Naive thymus-derived CD4-positive, alpha-beta T cell (primary cell): ENCODE measurements around the gene MSH3. TPM values are rescaled to one million over a fixed set of nuclear protein-coding genes. Genes with fewer than 3 reads are reported as not detected.

Experiments used
- ATAC-seq: fragments of 150-1000 bp; cut with Tn5 transposase; 2 replicates; pipeline ENCODE4 v1.10.0; 2021; ENCODE audit warnings: mild to moderate bottlenecking, moderate library complexity
- CTCF ChIA-PET: fragments of 350-600 bp; sonication (Branson Sonifier 250); formaldehyde crosslinking; loops from one replicate; lab custom pipeline; 2021; ENCODE audit warnings: antibody characterized with exemption; lab: Charles Lee
- POLR2A ChIA-PET: fragments of 350-600 bp; sonication (Branson Sonifier 250); formaldehyde crosslinking; loops from one replicate; lab custom pipeline; 2021; ENCODE audit warnings: antibody characterized with exemption, inconsistent platforms; lab: Charles Lee
- DNase-seq, 9 donors: peaks; one replicate each; pipeline versions ENCODE4 v3.0.0 to v3.0.0-alpha.2; 2020 to 2022; ENCODE audit warnings: mixed read lengths in 1 of 9
- H3K27ac ChIP-seq: one replicate; pipeline ENCODE4 v1.7.0; 2013; ENCODE audit warnings: mild to moderate bottlenecking, low read depth, low read length, moderate library complexity
- H3K27me3 ChIP-seq, 2 donors: one replicate each; pipeline ENCODE4 v1.7.0; 2013; ENCODE audit warnings: low read length in 2 of 2, mild to moderate bottlenecking in 2 of 2, moderate library complexity in 2 of 2; ENCODE audit not compliant: control insufficient read depth in 2 of 2, insufficient read depth in 2 of 2
- H3K36me3 ChIP-seq, 3 experiments: 1 replicate in 2 of 3; 2 replicates in 1 of 3; pipeline ENCODE4 v1.7.0; 2013; ENCODE audit warnings: low read length in 3 of 3, mild to moderate bottlenecking in 3 of 3, moderate library complexity in 1 of 3; ENCODE audit not compliant: insufficient read depth in 3 of 3, control insufficient read depth in 2 of 3
- H3K4me1 ChIP-seq, 2 donors: one replicate each; pipeline ENCODE4 v1.7.0; 2013; ENCODE audit warnings: low read length in 2 of 2, mild to moderate bottlenecking in 2 of 2, moderate library complexity in 1 of 2; ENCODE audit not compliant: control insufficient read depth in 2 of 2, insufficient read depth in 2 of 2
- H3K4me3 ChIP-seq: 2 replicates; pipeline ENCODE4 v1.7.0; 2013; ENCODE audit warnings: mild to moderate bottlenecking, low read length
- H3K9me3 ChIP-seq, 3 experiments: 1 replicate in 2 of 3; 2 replicates in 1 of 3; pipeline ENCODE4 v1.7.0; 2013; ENCODE audit warnings: low read length in 3 of 3; ENCODE audit not compliant: control insufficient read depth in 2 of 3
- H3K27ac Mint-ChIP-seq, 9 donors: one replicate each; pipeline ENCODE4 v1.8.0; 2020 to 2022; ENCODE audit warnings: mixed read lengths in 9 of 9, mild to moderate bottlenecking in 8 of 9, moderate library complexity in 5 of 9, inconsistent platforms in 2 of 9
- H3K27me3 Mint-ChIP-seq, 5 donors: one replicate each; pipeline ENCODE4 v1.8.0; 2021 to 2022; ENCODE audit warnings: mixed read lengths in 5 of 5, mild to moderate bottlenecking in 1 of 5
- H3K36me3 Mint-ChIP-seq, 5 donors: one replicate each; pipeline ENCODE4 v1.8.0; 2020 to 2022; ENCODE audit warnings: mixed read lengths in 5 of 5, mild to moderate bottlenecking in 3 of 5, inconsistent platforms in 1 of 5
- H3K4me1 Mint-ChIP-seq, 7 donors: one replicate each; pipeline ENCODE4 v1.8.0; 2020 to 2022; ENCODE audit warnings: mixed read lengths in 7 of 7, mild to moderate bottlenecking in 3 of 7, inconsistent platforms in 1 of 7
- H3K4me3 Mint-ChIP-seq, 10 donors: one replicate each; pipeline ENCODE4 v1.8.0; 2020 to 2022; ENCODE audit warnings: mild to moderate bottlenecking in 10 of 10, mixed read lengths in 10 of 10, moderate library complexity in 6 of 10, inconsistent platforms in 2 of 10
- H3K9me3 Mint-ChIP-seq, 11 donors: one replicate each; pipeline ENCODE4 v1.8.0; 2020 to 2022; ENCODE audit warnings: mixed read lengths in 11 of 11, mild to moderate bottlenecking in 4 of 11, inconsistent platforms in 1 of 11, moderate library complexity in 1 of 11
- intact Hi-C, 2 donors: fragments of 100-400 bp; cut with micrococcal nuclease; formaldehyde crosslinking; loops; one replicate each; pipeline ENCODE4 v1.15.1; 2023
- polyA plus RNA-seq, 2 donors: library from polyadenylated mRNA; unstranded; fragments of 300-500 nt; fragmentation: Illumina TruSeq; gene quantifications; one replicate each; pipeline ENCODE4 v1.2.3, GENCODE V29; 2021
- total RNA-seq, 6 experiments: library from RNA in 5 of 6; stranded (reverse) in 5 of 6; gene quantifications; 1 replicate in 5 of 6; 2 replicates in 1 of 6; pipeline ENCODE4 v1.2.3 and lab custom pipeline; 2021 to 2026

The MSH3 gene
- total and polyA plus RNA-seq, 7 experiments from 2014 or later = 10.5 to 20.9 (median 13.0) TPM

DNA sequence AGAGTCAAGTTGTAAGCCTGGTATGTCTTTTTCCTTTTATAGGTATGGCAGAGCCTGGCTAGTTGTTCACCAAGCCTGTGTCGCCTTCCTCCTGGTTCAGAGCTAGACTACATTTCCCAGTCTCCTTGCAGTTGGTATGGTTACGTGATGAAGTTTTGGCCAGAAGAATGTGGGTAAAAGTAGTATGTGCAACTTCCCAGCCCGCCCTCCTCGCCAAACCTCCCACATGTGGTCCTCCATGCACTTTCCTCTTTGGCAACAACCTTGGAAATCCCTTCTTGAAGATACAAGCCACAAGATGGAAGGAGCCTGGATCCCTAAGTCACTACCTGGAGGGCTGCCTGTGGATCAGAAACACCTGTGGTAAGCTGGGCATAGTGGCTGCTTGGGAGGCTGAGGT, 36.0 kb upstream of the MSH3 start:
- ATAC-seq = no peak
- CTCF ChIA-PET = no interaction called here
- H3K4me1 Mint-ChIP-seq = peaks cover 0 to 4% (median 0%) of the 10 kb centered on the region in 7 donors
- POLR2A ChIA-PET = no interaction called here
- peaks cover 0 to 2% (median 0%) of the 10 kb centered on the region in 11 donors for H3K9me3 Mint-ChIP-seq
- no peak overlapping the region for H3K27ac Mint-ChIP-seq
- no peaks in the 10 kb centered on the region for H3K4me1 ChIP-seq
- H3K4me3 ChIP-seq = no peak overlapping the region
- H3K27ac ChIP-seq = no peak overlapping the region
- peaks cover 0 to 43% (median 22%) of the 10 kb centered on the region in 5 donors for H3K36me3 Mint-ChIP-seq
- intact Hi-C loops = no loop called here
- H3K4me3 Mint-ChIP-seq = no peak overlapping the region
- H3K27me3 Mint-ChIP-seq = no peaks in the 10 kb centered on the region
- H3K27me3 ChIP-seq = no peaks in the 10 kb centered on the region
- no peaks in the 10 kb centered on the region for H3K9me3 ChIP-seq
- no peaks in the 10 kb centered on the region for H3K36me3 ChIP-seq
- DNase-seq = no peak

DNA sequence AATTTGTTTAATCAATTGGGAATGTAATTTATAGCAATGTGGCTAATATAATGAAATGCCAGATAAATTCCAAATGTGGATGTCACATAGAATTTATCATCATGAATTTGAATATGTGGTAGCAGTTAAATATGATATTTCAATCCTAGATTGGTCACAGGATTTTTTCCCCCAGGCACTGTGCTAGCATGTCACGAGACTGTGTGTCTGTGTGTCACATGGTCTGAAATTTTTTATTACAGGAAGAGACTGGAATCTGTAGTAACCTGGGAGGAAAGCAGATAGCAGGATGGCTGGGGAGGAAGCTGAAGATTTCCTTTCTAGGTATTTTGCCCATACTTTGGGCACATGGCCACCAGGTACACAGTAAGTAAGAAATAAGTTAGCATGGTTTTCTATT, 35.4 kb upstream of the MSH3 start:
- ChIA-PET POLR2A (no interaction called here), CTCF (no interaction called here)
- no peaks in the 10 kb centered on the region for H3K9me3 ChIP-seq
- no peak overlapping the region for H3K27ac ChIP-seq
- H3K9me3 Mint-ChIP-seq = peaks cover 0 to 2% (median 0%) of the 10 kb centered on the region in 11 donors
- no peak overlapping the region for H3K4me3 Mint-ChIP-seq
- H3K27me3 Mint-ChIP-seq = no peaks in the 10 kb centered on the region
- no peaks in the 10 kb centered on the region for H3K4me1 ChIP-seq
- peaks cover 0 to 4% (median 0%) of the 10 kb centered on the region in 7 donors for H3K4me1 Mint-ChIP-seq
- intact Hi-C loops = no loop called here
- no peak for DNase-seq
- H3K36me3 ChIP-seq = no peaks in the 10 kb centered on the region
- H3K27ac Mint-ChIP-seq = no peak overlapping the region
- no peaks in the 10 kb centered on the region for H3K27me3 ChIP-seq
- no peak for ATAC-seq
- no peak overlapping the region for H3K4me3 ChIP-seq
- peaks cover 0 to 43% (median 21%) of the 10 kb centered on the region in 5 donors for H3K36me3 Mint-ChIP-seq

DNA sequence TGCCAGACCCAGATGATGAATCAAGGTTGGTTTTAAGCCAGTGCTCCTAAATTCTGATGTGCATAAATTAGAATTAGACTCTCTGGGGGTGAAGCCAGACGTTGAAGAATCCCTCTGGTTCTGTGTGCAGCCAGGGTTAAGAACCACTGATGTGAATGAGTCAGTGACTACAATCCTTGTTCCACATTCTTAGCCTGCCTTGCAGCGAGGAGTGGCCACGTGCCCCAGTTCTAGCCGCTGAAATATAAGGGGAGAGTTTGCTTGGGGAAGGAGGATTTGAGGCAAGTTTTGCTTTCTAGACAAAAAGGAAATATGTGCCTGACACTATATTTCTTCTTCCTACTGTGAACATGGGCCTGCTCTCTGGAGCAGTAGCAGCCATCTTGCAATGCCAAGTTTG, 34.2 kb upstream of the MSH3 start:
- Mint-ChIP-seq H3K4me1 (peaks cover 0 to 4% (median 0%) of the 10 kb centered on the region in 7 donors), H3K36me3 (peaks cover 0 to 43% (median 22%) of the 10 kb centered on the region in 5 donors), H3K4me3 (no peak overlapping the region), H3K27ac (no peak overlapping the region), H3K27me3 (no peaks in the 10 kb centered on the region), H3K9me3 (peaks cover 0 to 2% (median 0%) of the 10 kb centered on the region in 11 donors)
- ATAC-seq (peak; percentile 41), DNase-seq (no peak)
- intact Hi-C loops = no loop called here
- H3K4me1 ChIP-seq = no peaks in the 10 kb centered on the region
- H3K9me3 ChIP-seq = no peaks in the 10 kb centered on the region
- POLR2A ChIA-PET = no interaction called here
- no peak overlapping the region for H3K27ac ChIP-seq
- no peaks in the 10 kb centered on the region for H3K27me3 ChIP-seq
- CTCF ChIA-PET = no interaction called here
- no peaks in the 10 kb centered on the region for H3K36me3 ChIP-seq
- no peak overlapping the region for H3K4me3 ChIP-seq

DNA sequence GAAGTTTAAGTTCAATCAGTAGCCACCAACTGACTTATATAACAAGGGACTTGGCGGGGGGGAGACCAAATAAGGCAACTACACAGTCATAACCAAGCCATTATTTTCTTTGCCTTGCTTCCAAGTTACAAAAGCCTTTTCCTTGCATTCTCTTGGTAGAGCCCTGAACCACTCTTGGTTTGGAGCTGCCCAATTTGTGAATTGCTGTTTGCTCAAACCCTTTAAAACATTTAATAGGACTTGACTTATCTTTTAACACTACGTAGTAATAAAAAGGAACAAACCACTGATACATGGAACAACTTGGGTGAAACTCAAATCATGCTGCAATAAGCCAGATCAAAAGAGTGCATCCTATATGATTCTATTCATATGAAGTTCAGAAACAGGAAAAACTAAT, 31.7 kb upstream of the MSH3 start:
- intact Hi-C loops = no loop called here
- peaks cover 0 to 4% (median 0%) of the 10 kb centered on the region in 7 donors for H3K4me1 Mint-ChIP-seq
- no peak overlapping the region for H3K4me3 ChIP-seq
- H3K4me1 ChIP-seq = no peaks in the 10 kb centered on the region
- no peaks in the 10 kb centered on the region for H3K9me3 ChIP-seq
- no peaks in the 10 kb centered on the region for H3K27me3 Mint-ChIP-seq
- H3K9me3 Mint-ChIP-seq = peaks cover 0 to 2% (median 0%) of the 10 kb centered on the region in 11 donors
- no peak for ATAC-seq
- ChIA-PET CTCF (no interaction called here), POLR2A (no interaction called here)
- H3K36me3 Mint-ChIP-seq = peaks cover 0 to 40% (median 22%) of the 10 kb centered on the region in 5 donors
- no peak overlapping the region for H3K4me3 Mint-ChIP-seq
- no peak overlapping the region for H3K27ac Mint-ChIP-seq
- H3K27ac ChIP-seq = no peak overlapping the region
- H3K36me3 ChIP-seq = no peaks in the 10 kb centered on the region
- no peak for DNase-seq
- no peaks in the 10 kb centered on the region for H3K27me3 ChIP-seq

DNA sequence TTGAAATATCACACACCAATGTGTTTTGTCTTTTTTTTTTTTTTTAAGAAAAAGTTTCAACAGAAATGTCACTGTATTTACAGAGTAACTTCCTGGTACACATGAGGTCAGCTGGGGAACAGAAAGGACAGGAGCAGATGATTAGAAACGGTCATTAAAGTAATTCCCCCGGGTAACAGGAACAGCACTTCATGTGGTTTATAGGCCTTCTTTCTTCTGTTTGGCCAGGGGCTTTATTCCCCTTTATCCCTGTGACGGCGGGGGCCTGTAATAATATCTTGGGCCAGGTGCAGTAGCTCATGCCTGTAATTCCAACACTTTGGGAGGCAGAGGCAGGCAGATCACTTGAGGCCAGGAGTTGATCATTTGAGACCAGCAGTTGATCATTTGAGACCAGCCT, 30.5 kb upstream of the MSH3 start:
- ChIA-PET CTCF (interaction anchor here (0.6 kb wide), 1 partner anchor 571 kb away, joined by 3 read pairs; no protein-coding TSS in a partner anchor), POLR2A (no interaction called here)
- H3K9me3 ChIP-seq = no peaks in the 10 kb centered on the region
- Mint-ChIP-seq H3K36me3 (peaks cover 0 to 29% (median 17%) of the 10 kb centered on the region in 5 donors), H3K27ac (no peak overlapping the region), H3K27me3 (no peaks in the 10 kb centered on the region), H3K4me1 (peaks cover 0 to 4% (median 0%) of the 10 kb centered on the region in 7 donors), H3K9me3 (peaks cover 0 to 2% (median 0%) of the 10 kb centered on the region in 11 donors), H3K4me3 (no peak overlapping the region)
- no peaks in the 10 kb centered on the region for H3K36me3 ChIP-seq
- ATAC-seq = no peak
- H3K4me3 ChIP-seq = no peak overlapping the region
- H3K27me3 ChIP-seq = no peaks in the 10 kb centered on the region
- H3K27ac ChIP-seq = no peak overlapping the region
- no peak for DNase-seq
- intact Hi-C loops = no loop called here
- no peaks in the 10 kb centered on the region for H3K4me1 ChIP-seq

DNA sequence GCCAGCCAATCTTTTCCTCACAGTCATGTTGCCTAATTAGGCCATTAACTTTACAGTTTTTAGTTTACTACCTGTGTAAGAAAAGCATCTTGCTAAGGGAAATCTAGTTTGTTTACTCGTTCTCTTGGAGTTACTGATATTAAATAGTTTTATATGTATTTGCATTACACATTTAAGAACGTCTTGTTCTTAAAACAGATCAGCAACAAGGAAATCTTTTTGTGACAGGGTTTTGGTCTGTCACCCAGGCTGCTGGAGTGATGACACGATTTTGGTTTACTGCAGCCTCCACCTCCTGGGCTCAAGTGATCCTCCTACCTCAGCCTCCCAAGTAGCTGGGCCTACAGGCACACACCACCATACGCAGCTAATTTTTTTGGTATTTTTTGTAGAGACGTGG, 29.2 kb upstream of the MSH3 start:
- ChIA-PET POLR2A (no interaction called here), CTCF (no interaction called here)
- peaks cover 0 to 2% (median 0%) of the 10 kb centered on the region in 11 donors for H3K9me3 Mint-ChIP-seq
- H3K4me3 ChIP-seq = no peak overlapping the region
- no peaks in the 10 kb centered on the region for H3K36me3 ChIP-seq
- no peak overlapping the region for H3K27ac ChIP-seq
- no peak overlapping the region for H3K4me3 Mint-ChIP-seq
- peaks cover 0 to 6% (median 0%) of the 10 kb centered on the region in 7 donors for H3K4me1 Mint-ChIP-seq
- DNase-seq (no peak), ATAC-seq (no peak)
- intact Hi-C loops = no loop called here
- no peaks in the 10 kb centered on the region for H3K4me1 ChIP-seq
- peaks cover 0 to 32% (median 26%) of the 10 kb centered on the region in 5 donors for H3K36me3 Mint-ChIP-seq
- H3K9me3 ChIP-seq = no peaks in the 10 kb centered on the region
- no peaks in the 10 kb centered on the region for H3K27me3 Mint-ChIP-seq
- no peaks in the 10 kb centered on the region for H3K27me3 ChIP-seq
- no peak overlapping the region for H3K27ac Mint-ChIP-seq

DNA sequence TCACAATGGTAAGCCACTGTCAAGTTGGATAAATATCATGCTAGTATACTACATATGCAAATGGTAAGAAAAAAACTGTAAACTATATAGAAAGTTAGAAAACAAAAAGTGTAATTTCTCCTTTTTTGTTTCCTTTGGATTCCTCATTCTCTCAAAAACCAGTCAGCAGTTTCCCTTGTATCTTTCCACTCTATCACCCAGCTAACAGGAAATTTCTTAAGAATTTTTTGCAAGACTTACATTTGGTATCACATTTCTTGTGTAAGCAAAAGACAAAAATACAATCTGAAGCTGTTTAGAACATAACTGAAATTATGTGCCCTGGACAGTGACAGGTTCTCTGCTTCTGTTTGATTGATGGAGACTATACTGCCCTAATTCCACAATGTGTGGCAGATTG, 25.2 kb upstream of the MSH3 start:
- H3K27me3 Mint-ChIP-seq = no peaks in the 10 kb centered on the region
- Histone ChIP-seq H3K36me3 (peaks cover 0 to 18% (median 3%) of the 10 kb centered on the region in 3 experiments), H3K27me3 (no peaks in the 10 kb centered on the region), H3K4me3 (no peak overlapping the region), H3K4me1 (no peaks in the 10 kb centered on the region), H3K9me3 (no peaks in the 10 kb centered on the region), H3K27ac (no peak overlapping the region)
- POLR2A ChIA-PET = no interaction called here
- peaks cover 4 to 31% (median 17%) of the 10 kb centered on the region in 5 donors for H3K36me3 Mint-ChIP-seq
- no peaks in the 10 kb centered on the region for H3K9me3 Mint-ChIP-seq
- H3K4me3 Mint-ChIP-seq = no peak overlapping the region
- ATAC-seq (no peak), DNase-seq (no peak)
- intact Hi-C loops = no loop called here
- H3K4me1 Mint-ChIP-seq = peaks cover 0 to 2% (median 0%) of the 10 kb centered on the region in 7 donors
- CTCF ChIA-PET = no interaction called here
- H3K27ac Mint-ChIP-seq = no peak overlapping the region
